Calu3 (cell line): ENCODE data around the gene PLK2. TPM values are rescaled to one million over a fixed set of nuclear protein-coding genes. Genes with fewer than 3 reads are reported as not detected.

ENCODE experiments used
- BruUV-seq: library from RNA; stranded (reverse); fragments of 400-500 nt; replicated peaks from 2 replicates; lab custom pipeline; 2021; lab: Mats Ljungman, UMichigan
- CTCF ChIA-PET: fragments of 300-600 bp; sonication (Branson Sonifier 250); formaldehyde crosslinking; loops from one replicate; lab custom pipeline; 2022; ENCODE audit warnings: antibody characterized with exemption; lab: Charles Lee
- DNase-seq: peaks from one replicate; pipeline ENCODE4 v3.0.0; 2022
- H3K27ac Mint-ChIP-seq: one replicate; pipeline ENCODE4 v1.8.0; 2022; ENCODE audit warnings: mixed read lengths; ENCODE audit not compliant: unreplicated experiment
- H3K27me3 Mint-ChIP-seq: one replicate; pipeline ENCODE4 v1.8.0; 2022; ENCODE audit warnings: mixed read lengths; ENCODE audit not compliant: unreplicated experiment
- H3K36me3 Mint-ChIP-seq: one replicate; pipeline ENCODE4 v1.8.0; 2022; ENCODE audit warnings: mild to moderate bottlenecking, moderate library complexity, mixed read lengths; ENCODE audit not compliant: insufficient read depth, unreplicated experiment
- H3K4me1 Mint-ChIP-seq: one replicate; pipeline ENCODE4 v1.8.0; 2022; ENCODE audit warnings: mild to moderate bottlenecking, low read depth, mixed read lengths; ENCODE audit not compliant: unreplicated experiment
- H3K4me3 Mint-ChIP-seq: one replicate; pipeline ENCODE4 v1.8.0; 2022; ENCODE audit warnings: mild to moderate bottlenecking, low read depth, moderate library complexity, mixed read lengths; ENCODE audit not compliant: unreplicated experiment
- H3K9me3 Mint-ChIP-seq: one replicate; pipeline ENCODE4 v1.8.0; 2022; ENCODE audit warnings: low read depth, mixed read lengths; ENCODE audit not compliant: unreplicated experiment
- intact Hi-C: fragments of 100-400 bp; cut with micrococcal nuclease; formaldehyde crosslinking; loops from one replicate; pipeline ENCODE4 v1.10.0; 2022; ENCODE audit not compliant: unreplicated experiment
- total RNA-seq: library from RNA; stranded (reverse); gene quantifications from 2 replicates; pipeline ENCODE4 v1.2.3, GENCODE V29; 2022
- TF ChIP-seq, protein P1 (sequence below): fragments of 200-600 bp; IDR thresholded peaks from one replicate; pipeline ENCODE4 v1.8.0; 2022; ENCODE audit warnings: antibody characterized with exemption; ENCODE audit not compliant: unreplicated experiment

The PLK2 gene
- total RNA-seq, 1 experiment from 2014 or later = 229 TPM

DNA sequence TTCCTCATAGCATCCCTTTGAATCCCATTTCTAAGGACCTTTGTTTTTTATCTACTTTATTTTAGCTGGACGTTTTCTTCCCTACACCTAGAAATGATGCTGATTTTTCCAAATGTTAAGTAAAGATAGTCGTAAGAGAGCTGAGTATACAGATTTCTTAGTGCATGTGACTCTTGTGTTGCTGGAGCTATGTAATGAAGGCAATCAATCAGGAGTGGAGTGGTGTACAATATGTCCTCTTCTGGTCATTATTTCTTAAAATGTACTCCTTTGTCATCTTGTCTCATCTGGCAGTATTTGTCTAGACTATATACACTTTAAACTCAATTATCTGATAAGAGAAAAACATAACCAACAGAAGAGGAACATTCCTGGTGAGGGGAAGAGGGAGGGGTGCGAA is 44.9 kb upstream of the PLK2 start:
- H3K36me3 Mint-ChIP-seq = no peaks in the 10 kb centered on the region
- H3K4me3 Mint-ChIP-seq = no peak overlapping the region
- DNase-seq = no peak
- no peak overlapping the region for H3K27ac Mint-ChIP-seq
- H3K27me3 Mint-ChIP-seq = peaks cover 85% of the 10 kb centered on the region
- CTCF ChIA-PET = no interaction called here
- intact Hi-C loops = no loop called here
- no peaks in the 10 kb centered on the region for H3K4me1 Mint-ChIP-seq
- no peaks in the 10 kb centered on the region for H3K9me3 Mint-ChIP-seq
- TF ChIP-seq, protein P1, sequence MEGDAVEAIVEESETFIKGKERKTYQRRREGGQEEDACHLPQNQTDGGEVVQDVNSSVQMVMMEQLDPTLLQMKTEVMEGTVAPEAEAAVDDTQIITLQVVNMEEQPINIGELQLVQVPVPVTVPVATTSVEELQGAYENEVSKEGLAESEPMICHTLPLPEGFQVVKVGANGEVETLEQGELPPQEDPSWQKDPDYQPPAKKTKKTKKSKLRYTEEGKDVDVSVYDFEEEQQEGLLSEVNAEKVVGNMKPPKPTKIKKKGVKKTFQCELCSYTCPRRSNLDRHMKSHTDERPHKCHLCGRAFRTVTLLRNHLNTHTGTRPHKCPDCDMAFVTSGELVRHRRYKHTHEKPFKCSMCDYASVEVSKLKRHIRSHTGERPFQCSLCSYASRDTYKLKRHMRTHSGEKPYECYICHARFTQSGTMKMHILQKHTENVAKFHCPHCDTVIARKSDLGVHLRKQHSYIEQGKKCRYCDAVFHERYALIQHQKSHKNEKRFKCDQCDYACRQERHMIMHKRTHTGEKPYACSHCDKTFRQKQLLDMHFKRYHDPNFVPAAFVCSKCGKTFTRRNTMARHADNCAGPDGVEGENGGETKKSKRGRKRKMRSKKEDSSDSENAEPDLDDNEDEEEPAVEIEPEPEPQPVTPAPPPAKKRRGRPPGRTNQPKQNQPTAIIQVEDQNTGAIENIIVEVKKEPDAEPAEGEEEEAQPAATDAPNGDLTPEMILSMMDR = no peak
- BruUV-seq = no TSS peak

DNA sequence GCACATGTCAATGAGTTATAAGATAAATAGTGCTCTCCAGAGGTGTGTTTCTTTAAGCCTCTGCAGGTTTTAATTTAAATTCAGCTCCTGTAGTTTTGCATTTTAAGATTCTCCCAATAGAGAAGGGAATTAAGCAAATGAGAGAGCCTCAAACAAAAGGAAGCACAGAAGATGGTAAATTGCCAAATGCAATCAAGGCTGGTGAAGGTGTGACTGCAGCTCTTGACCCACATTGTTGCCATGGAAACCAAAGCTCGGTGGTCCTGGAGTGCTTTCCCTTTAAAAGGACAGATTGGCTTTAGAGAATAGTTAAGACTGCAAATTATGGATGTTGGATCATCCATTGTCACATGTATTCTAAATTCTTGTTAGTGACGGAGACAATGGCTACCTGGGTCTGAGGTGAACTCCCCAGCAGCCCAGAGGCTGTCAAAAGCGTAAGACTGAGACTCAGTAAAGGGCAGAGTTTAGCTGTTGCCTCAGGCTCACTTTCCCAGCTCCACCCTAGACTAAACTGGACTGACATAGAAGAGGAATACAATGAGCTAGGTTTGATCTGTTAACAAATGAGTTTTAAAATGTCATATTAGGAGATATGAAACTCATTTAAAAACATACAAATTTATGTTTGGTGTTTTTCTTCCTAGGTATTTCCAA is 43.6 kb upstream of the PLK2 start:
- TF ChIP-seq, protein P1 = no peak
- Mint-ChIP-seq H3K4me1 (no peaks in the 10 kb centered on the region), H3K4me3 (no peak overlapping the region), H3K36me3 (no peaks in the 10 kb centered on the region), H3K27ac (no peak overlapping the region), H3K27me3 (peaks cover 85% of the 10 kb centered on the region), H3K9me3 (no peaks in the 10 kb centered on the region)
- intact Hi-C loops = no loop called here
- DNase-seq = no peak
- BruUV-seq = no TSS peak
- CTCF ChIA-PET = no interaction called here

DNA sequence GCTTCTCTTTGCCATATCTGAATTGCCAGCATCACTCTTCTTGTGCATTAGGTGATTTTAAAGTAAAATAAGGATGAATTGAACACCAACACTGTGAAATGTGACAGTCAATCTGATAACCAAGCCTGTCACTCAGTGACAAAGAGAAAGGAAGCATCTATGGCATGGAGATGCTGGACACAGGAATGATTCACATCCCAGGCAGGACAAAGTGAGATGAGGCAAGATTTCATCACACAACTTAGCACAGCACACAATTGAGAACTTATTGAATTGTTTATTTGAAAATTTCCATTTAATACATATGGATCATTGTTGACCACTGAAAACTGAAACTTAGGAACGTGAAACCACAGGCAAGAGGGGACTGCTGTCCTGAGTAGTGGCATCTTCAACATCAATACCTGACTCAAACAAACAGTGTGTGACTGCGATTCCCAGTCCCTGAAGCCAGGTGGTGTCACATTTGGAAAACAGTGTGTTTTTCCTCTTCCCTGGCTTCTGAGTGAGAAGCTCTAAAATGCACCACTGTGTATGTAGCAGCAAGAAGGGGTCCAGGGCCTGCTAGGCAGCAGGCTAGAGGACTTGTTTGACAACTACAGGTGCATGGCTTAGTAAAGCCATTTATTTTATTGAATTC is 42.0 kb upstream of the PLK2 start:
- H3K4me3 Mint-ChIP-seq = no peak overlapping the region
- H3K9me3 Mint-ChIP-seq = no peaks in the 10 kb centered on the region
- H3K36me3 Mint-ChIP-seq = no peaks in the 10 kb centered on the region
- intact Hi-C loops = no loop called here
- no peak for DNase-seq
- H3K27ac Mint-ChIP-seq = no peak overlapping the region
- BruUV-seq = no TSS peak
- H3K4me1 Mint-ChIP-seq = no peaks in the 10 kb centered on the region
- H3K27me3 Mint-ChIP-seq = peaks cover 87% of the 10 kb centered on the region
- CTCF ChIA-PET = no interaction called here
- TF ChIP-seq, protein P1 = no peak

DNA sequence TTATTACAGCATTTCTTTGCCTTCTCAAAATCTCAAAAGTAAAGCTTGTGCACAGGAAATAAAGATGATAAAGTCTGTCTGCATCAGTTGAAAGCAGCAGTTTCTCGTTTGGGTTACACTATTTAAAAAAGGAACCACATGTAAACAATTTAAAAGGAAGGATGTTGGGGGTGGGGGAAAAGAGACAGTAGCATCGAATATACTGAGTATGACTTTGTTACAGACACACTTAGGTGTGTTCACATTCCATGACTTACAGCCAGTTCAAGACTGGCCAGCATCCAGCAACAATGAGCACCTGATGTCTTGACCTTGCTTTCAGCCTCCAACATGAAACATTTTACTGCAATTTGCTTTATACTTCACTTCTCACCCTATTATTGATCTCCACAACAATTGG is 40.1 kb upstream of the PLK2 start:
- no peak overlapping the region for H3K27ac Mint-ChIP-seq
- no peak for DNase-seq
- CTCF ChIA-PET = interaction anchor here (0.5 to 0.7 kb wide), 2 partner anchors 612 to 833 kb away, joined by 3 read pairs; no protein-coding TSS in a partner anchor
- TF ChIP-seq, protein P1 = no peak
- H3K4me3 Mint-ChIP-seq = no peak overlapping the region
- H3K36me3 Mint-ChIP-seq = no peaks in the 10 kb centered on the region
- H3K4me1 Mint-ChIP-seq = no peaks in the 10 kb centered on the region
- H3K27me3 Mint-ChIP-seq = peaks cover 97% of the 10 kb centered on the region
- intact Hi-C loops = no loop called here
- H3K9me3 Mint-ChIP-seq = no peaks in the 10 kb centered on the region
- BruUV-seq = no TSS peak
